ENCODE data around the gene ABCB11. TPM values are rescaled to one million over a fixed set of nuclear protein-coding genes. Genes with fewer than 3 reads are reported as not detected.

Gene ABCB11
- polyA plus RNA-seq, 3 donors: not detected

DNA sequence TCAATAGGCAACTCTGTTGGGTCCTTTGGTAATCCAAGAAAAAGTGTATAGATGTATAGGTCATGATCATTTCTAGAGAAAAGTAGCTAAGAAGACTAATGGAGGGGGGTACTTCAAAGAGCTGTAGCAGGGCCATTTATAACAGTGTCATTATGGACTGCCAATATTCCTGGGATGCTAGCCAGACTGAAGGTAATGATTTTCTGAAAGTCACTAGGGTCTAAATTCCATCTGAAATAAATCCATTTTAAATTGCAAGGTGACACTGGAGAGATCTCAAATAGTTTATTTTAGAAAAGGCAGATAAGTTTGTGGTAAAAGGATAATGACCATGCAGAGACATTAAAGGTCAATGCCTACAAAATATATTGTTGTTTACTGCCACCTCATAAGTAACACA is 136.4 kb downstream of the ABCB11 start:
- DNase-seq: no peak
- Histone ChIP-seq H3K79me2 (ENCODE audit: insufficient read depth, low read length) (peaks cover 5% of the 10 kb centered on the region), H3K27ac (ENCODE audit: low read depth in 1 of 2, low read length in 2 of 2) (no peak overlapping the region), H3K4me3 (replicated peaks in 1 of 3; ENCODE audit: low read depth in 2 of 3, low read length in 3 of 3) (no peak overlapping the region), H3K36me3 (replicated peaks in 1 of 2; ENCODE audit: control insufficient read depth in 1 of 2, insufficient read depth in 2 of 2, low read length in 2 of 2) (no peaks in the 10 kb centered on the region), H2AFZ (ENCODE audit: insufficient read depth, low read depth, low read length, poor library complexity, severe bottlenecking) (no peak overlapping the region), H3K4me1 (ENCODE audit: control insufficient read depth in 1 of 2, insufficient read depth in 2 of 2, low read length in 2 of 2) (peaks cover 7 to 11% of the 10 kb centered on the region in 2 donors), H3K27me3 (ENCODE audit: control insufficient read depth in 2 of 2, insufficient read depth in 2 of 2, low read length in 2 of 2) (peaks cover 3% of the 10 kb centered on the region in 2 donors), H3K4me2 (replicated peaks; ENCODE audit: extremely low read depth, low read length, poor library complexity, severe bottlenecking) (no peak overlapping the region), H3K9ac (ENCODE audit: insufficient read depth, low read length, poor library complexity, severe bottlenecking) (no peak overlapping the region), H4K20me1 (ENCODE audit: insufficient read depth, low read length) (no peaks in the 10 kb centered on the region), H3K9me3 (replicated peaks in 1 of 2; ENCODE audit: control insufficient read depth in 1 of 2, insufficient read depth in 1 of 2, low read length in 2 of 2) (no peaks in the 10 kb centered on the region)
- Mint-ChIP-seq H3K9me3 (no peaks in the 10 kb centered on the region), H3K27me3 (ENCODE audit: low read depth in 3 of 3) (peaks cover 3 to 8% (median 7%) of the 10 kb centered on the region in 3 donors), H3K27ac (no peak overlapping the region), H3K36me3 (no peaks in the 10 kb centered on the region), H3K4me1 (peaks cover 19% of the 10 kb centered on the region), H3K4me3 (no peak overlapping the region)
- intact Hi-C loops (cut with micrococcal nuclease): no loop called here
- TF ChIP-seq, protein P1, sequence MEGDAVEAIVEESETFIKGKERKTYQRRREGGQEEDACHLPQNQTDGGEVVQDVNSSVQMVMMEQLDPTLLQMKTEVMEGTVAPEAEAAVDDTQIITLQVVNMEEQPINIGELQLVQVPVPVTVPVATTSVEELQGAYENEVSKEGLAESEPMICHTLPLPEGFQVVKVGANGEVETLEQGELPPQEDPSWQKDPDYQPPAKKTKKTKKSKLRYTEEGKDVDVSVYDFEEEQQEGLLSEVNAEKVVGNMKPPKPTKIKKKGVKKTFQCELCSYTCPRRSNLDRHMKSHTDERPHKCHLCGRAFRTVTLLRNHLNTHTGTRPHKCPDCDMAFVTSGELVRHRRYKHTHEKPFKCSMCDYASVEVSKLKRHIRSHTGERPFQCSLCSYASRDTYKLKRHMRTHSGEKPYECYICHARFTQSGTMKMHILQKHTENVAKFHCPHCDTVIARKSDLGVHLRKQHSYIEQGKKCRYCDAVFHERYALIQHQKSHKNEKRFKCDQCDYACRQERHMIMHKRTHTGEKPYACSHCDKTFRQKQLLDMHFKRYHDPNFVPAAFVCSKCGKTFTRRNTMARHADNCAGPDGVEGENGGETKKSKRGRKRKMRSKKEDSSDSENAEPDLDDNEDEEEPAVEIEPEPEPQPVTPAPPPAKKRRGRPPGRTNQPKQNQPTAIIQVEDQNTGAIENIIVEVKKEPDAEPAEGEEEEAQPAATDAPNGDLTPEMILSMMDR (IDR thresholded peaks at IDR 0.05): no peak

DNA sequence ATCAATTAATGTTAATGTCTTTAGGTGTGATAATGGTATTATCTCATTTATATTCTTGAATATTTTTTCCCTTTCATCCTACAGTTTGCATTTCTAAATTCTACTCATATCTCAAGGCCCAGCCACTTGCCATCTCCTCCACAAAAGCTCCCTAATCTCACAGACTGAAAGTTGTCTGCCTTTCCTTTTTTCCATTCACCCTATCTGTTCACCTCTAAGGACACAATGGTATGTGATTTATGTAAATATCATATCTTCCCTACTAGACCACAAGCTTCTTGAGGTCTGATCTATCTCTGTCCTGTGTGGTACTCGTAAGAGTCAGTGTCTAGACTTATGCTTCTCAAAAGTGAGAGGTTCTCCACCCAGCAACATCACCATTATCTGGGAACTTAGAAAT is 137.0 kb downstream of the ABCB11 start:
- no peaks in the 10 kb centered on the region for H3K9me3 ChIP-seq (replicated peaks in 1 of 2; ENCODE audit: control insufficient read depth in 1 of 2, insufficient read depth in 1 of 2, low read length in 2 of 2)
- no peak overlapping the region for H3K27ac ChIP-seq (ENCODE audit: low read depth in 1 of 2, low read length in 2 of 2)
- DNase-seq: no peak
- Mint-ChIP-seq H3K9me3 (no peaks in the 10 kb centered on the region), H3K4me3 (no peak overlapping the region), H3K4me1 (peaks cover 23% of the 10 kb centered on the region), H3K27ac (no peak overlapping the region), H3K27me3 (ENCODE audit: low read depth in 3 of 3) (peaks cover 3 to 8% (median 7%) of the 10 kb centered on the region in 3 donors), H3K36me3 (no peaks in the 10 kb centered on the region)
- TF ChIP-seq, protein P1 (IDR thresholded peaks at IDR 0.05): no peak
- H3K79me2 ChIP-seq (ENCODE audit: insufficient read depth, low read length): peaks cover 11% of the 10 kb centered on the region
- H4K20me1 ChIP-seq (ENCODE audit: insufficient read depth, low read length): no peaks in the 10 kb centered on the region
- no peak overlapping the region for H3K4me3 ChIP-seq (replicated peaks in 1 of 3; ENCODE audit: low read depth in 2 of 3, low read length in 3 of 3)
- peaks cover 3% of the 10 kb centered on the region in 2 donors for H3K27me3 ChIP-seq (ENCODE audit: control insufficient read depth in 2 of 2, insufficient read depth in 2 of 2, low read length in 2 of 2)
- no peak overlapping the region for H3K9ac ChIP-seq (ENCODE audit: insufficient read depth, low read length, poor library complexity, severe bottlenecking)
- whole genome bisulfite sequencing (ENCODE audit: insufficient coverage): no CpG with 5 or more reads among the region's 1 CpG
- H3K4me2 ChIP-seq (replicated peaks; ENCODE audit: extremely low read depth, low read length, poor library complexity, severe bottlenecking): no peak overlapping the region
- H3K36me3 ChIP-seq (replicated peaks in 1 of 2; ENCODE audit: control insufficient read depth in 1 of 2, insufficient read depth in 2 of 2, low read length in 2 of 2): no peaks in the 10 kb centered on the region
- H3K4me1 ChIP-seq (ENCODE audit: control insufficient read depth in 1 of 2, insufficient read depth in 2 of 2, low read length in 2 of 2): peaks cover 10 to 17% of the 10 kb centered on the region in 2 donors
- intact Hi-C loops (cut with micrococcal nuclease): no loop called here
- H2AFZ ChIP-seq (ENCODE audit: insufficient read depth, low read depth, low read length, poor library complexity, severe bottlenecking): peak overlapping the region; percentile 0

Data from CD14-positive monocyte (primary cell).